Hepatocyte (in vitro differentiated cells): Measurements from ENCODE around the gene RALGPS2. TPM values are rescaled to one million over a fixed set of nuclear protein-coding genes. Genes with fewer than 3 reads are reported as not detected.

ENCODE experiments used
- DNase-seq: peaks from one replicate; pipeline ENCODE4 v3.0.0-alpha.2; 2016; ENCODE audit warnings: low spot score
- H2AFZ ChIP-seq: fragments of 200-600 bp; sonication (generic); 2 replicates; pipeline ENCODE4 v1.6.0; 2016; ENCODE audit warnings: antibody characterized with exemption, mild to moderate bottlenecking
- H3K27ac ChIP-seq: fragments of 200-600 bp; sonication (generic); 2 replicates; pipeline ENCODE4 v1.5.1; 2016; ENCODE audit warnings: mild to moderate bottlenecking
- H3K27me3 ChIP-seq: fragments of 200-600 bp; sonication (generic); 2 replicates; pipeline ENCODE4 v1.6.1; 2016
- H3K36me3 ChIP-seq: fragments of 200-600 bp; sonication (generic); replicated peaks from 2 replicates; pipeline ENCODE4 v1.5.1; 2016; ENCODE audit warnings: low read depth; ENCODE audit not compliant: insufficient read depth
- H3K4me1 ChIP-seq: fragments of 200-600 bp; sonication (generic); 2 replicates; pipeline ENCODE4 v1.5.1; 2016; ENCODE audit warnings: mild to moderate bottlenecking, moderate library complexity; ENCODE audit not compliant: insufficient read depth
- H3K4me2 ChIP-seq: fragments of 200-600 bp; sonication (generic); 2 replicates; pipeline ENCODE4 v1.6.0; 2016
- H3K4me3 ChIP-seq: fragments of 200-600 bp; sonication (generic); 2 replicates; pipeline ENCODE4 v1.5.1; 2016; ENCODE audit warnings: mild to moderate bottlenecking
- H3K79me2 ChIP-seq: fragments of 200-600 bp; sonication (generic); 2 replicates; pipeline ENCODE4 v1.6.0; 2017; ENCODE audit warnings: mild to moderate bottlenecking
- H3K9me2 ChIP-seq: fragments of 200-600 bp; sonication (generic); replicated peaks from 2 replicates; pipeline ENCODE4 v1.6.0; 2017; ENCODE audit warnings: mild to moderate bottlenecking; ENCODE audit not compliant: insufficient read depth
- H3K9me3 ChIP-seq: fragments of 200-600 bp; sonication (generic); 2 replicates; pipeline ENCODE4 v1.5.1; 2016; ENCODE audit warnings: low read depth, mild to moderate bottlenecking
- H4K20me1 ChIP-seq: fragments of 200-600 bp; sonication (generic); 2 replicates; pipeline ENCODE4 v1.6.0; 2016; ENCODE audit warnings: mild to moderate bottlenecking; ENCODE audit not compliant: insufficient read depth, poor library complexity, severe bottlenecking
- CTCF ChIP-seq: fragments of 200-600 bp; sonication (generic); IDR thresholded peaks from 2 replicates; pipeline ENCODE4 v1.5.1; 2016; ENCODE audit warnings: antibody characterized with exemption, mild to moderate bottlenecking; ENCODE audit not compliant: poor library complexity
- EZH2 ChIP-seq: fragments of 200-600 bp; sonication (generic); IDR thresholded peaks from 2 replicates; pipeline ENCODE4 v1.6.1; 2016; ENCODE audit warnings: antibody characterized with exemption, mild to moderate bottlenecking, borderline replicate concordance
- EZH2phosphoT487 ChIP-seq: fragments of 200-600 bp; sonication (generic); IDR thresholded peaks from one replicate; pipeline ENCODE4 v1.6.1; 2018; ENCODE audit warnings: antibody characterized with exemption, mild to moderate bottlenecking, low read depth, moderate library complexity; ENCODE audit not compliant: unreplicated experiment, severe bottlenecking
- WGBS: methylation state at CpG from one replicate; pipeline ENCODE4 v1.1.6; 2016; ENCODE audit warnings: low lambda C conversion rate; ENCODE audit errors: missing lambda C conversion rate; 5-methylcytosine and 5-hydroxymethylcytosine counted together
- polyA plus RNA-seq: library from polyadenylated mRNA; unstranded; fragments of >200 nt; fragmentation: Nextera tagmentation; extraction: Ambion mirVana; gene quantifications from 2 replicates; pipeline ENCODE4 v1.2.1, GENCODE V29; 2016
- total RNA-seq: library from RNA; depleted of rRNA; stranded (reverse); fragments of >200 nt; gene quantifications from 2 replicates; pipeline ENCODE4 v1.2.3, GENCODE V29; 2014

RALGPS2 gene
- total and polyA plus RNA-seq, 2 experiments from 2014 or later: 9.3 to 35.4 TPM

GRCh38 chr1:178935610-178936009, 210.6 kb downstream of the RALGPS2 start:
- Histone ChIP-seq H3K9me3 (no peaks in the 10 kb centered on the region), H3K4me3 (no peak overlapping the region), H3K79me2 (no peaks in the 10 kb centered on the region), H3K27ac (no peak overlapping the region), H2AFZ (no peak overlapping the region), H3K4me2 (no peak overlapping the region), H3K36me3 (no peaks in the 10 kb centered on the region), H4K20me1 (no peaks in the 10 kb centered on the region), H3K9me2 (no peaks in the 10 kb centered on the region), H3K4me1 (peaks cover 29% of the 10 kb centered on the region), H3K27me3 (no peaks in the 10 kb centered on the region)
- DNase-seq: no peak
- 88% methylated on average over 5 of the region's 5 CpGs for WGBS
- TF ChIP-seq EZH2: no peak
- TF ChIP-seq EZH2phosphoT487: no peak
- no peak for TF ChIP-seq CTCF

- H3K27ac ChIP-seq: no peak overlapping the region
- H4K20me1 ChIP-seq: no peaks in the 10 kb centered on the region
- TF ChIP-seq EZH2 (no peak), CTCF (no peak), EZH2phosphoT487 (no peak)
- H2AFZ ChIP-seq: no peak overlapping the region
- DNase-seq: no peak
- no peaks in the 10 kb centered on the region for H3K9me3 ChIP-seq
- H3K36me3 ChIP-seq: no peaks in the 10 kb centered on the region
- no peaks in the 10 kb centered on the region for H3K27me3 ChIP-seq
- no peak overlapping the region for H3K4me3 ChIP-seq
- no peaks in the 10 kb centered on the region for H3K9me2 ChIP-seq
- H3K4me2 ChIP-seq: no peak overlapping the region
- peaks cover 24% of the 10 kb centered on the region for H3K4me1 ChIP-seq
- no peaks in the 10 kb centered on the region for H3K79me2 ChIP-seq
- 62% methylated on average over 5 of the region's 5 CpGs for WGBS
Observed at GRCh38 chr1:178937695-178938094, 212.7 kb downstream of the RALGPS2 start.

DNA sequence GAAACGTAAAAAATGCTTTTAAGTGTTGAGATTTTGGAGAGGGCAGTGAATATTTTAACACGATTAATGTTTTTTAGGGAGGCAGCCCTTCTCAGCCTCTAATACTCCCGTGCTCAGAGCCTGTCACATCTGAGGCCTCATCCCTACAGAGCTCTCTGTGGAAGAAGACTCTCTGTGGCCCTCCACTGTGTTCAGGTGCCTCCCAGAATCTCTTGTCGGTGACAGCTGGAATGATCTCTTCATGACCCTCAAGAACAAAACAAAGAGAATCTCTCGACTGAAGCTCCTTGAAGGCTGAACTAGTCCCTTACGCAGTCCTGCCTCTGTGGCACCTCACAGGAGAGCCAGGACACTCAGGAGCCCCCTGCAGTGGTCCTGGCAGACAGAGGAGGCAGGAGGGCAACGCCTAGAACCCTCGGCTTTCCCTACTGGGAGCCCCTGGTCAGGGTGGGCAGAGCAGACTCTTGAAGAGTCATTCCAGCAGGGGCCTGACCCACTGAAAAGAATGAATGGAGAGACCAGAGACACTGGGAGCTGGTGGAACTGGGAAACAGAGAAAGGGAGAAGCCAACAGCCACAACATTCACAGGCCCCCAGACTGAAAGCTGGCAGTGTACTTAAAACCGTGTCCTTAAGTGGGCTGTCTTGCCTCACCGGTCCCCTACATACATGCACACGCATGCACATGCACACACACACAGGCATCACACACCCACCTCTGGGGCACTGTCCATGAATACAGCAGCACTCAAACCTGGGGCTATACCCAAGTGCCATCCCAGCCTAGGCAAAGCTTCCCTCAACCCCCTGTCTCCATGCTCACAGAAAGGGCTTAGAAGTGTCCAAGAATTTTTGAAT, 213.3 kb downstream of the RALGPS2 start:
- no peak overlapping the region for H3K4me3 ChIP-seq
- H3K27me3 ChIP-seq: no peaks in the 10 kb centered on the region
- no peak overlapping the region for H3K27ac ChIP-seq
- no peak for DNase-seq
- H3K79me2 ChIP-seq: no peaks in the 10 kb centered on the region
- TF ChIP-seq EZH2 (no peak), CTCF (no peak), EZH2phosphoT487 (no peak)
- H3K4me1 ChIP-seq: peaks cover 21% of the 10 kb centered on the region
- no peaks in the 10 kb centered on the region for H3K36me3 ChIP-seq
- 84% methylated on average over 11 of the region's 11 CpGs for WGBS
- no peak overlapping the region for H2AFZ ChIP-seq
- H3K9me2 ChIP-seq: no peaks in the 10 kb centered on the region
- no peaks in the 10 kb centered on the region for H3K9me3 ChIP-seq
- no peak overlapping the region for H3K4me2 ChIP-seq
- H4K20me1 ChIP-seq: no peaks in the 10 kb centered on the region
